Breast epithelium (tissue), 3 donors: ENCODE results near the gene SCN2B.
"Not testable (repeated sequence)": the region's sequence is repeated elsewhere in the genome, so short reads cannot be mapped to it uniquely, and the experiment has no call there.

Experiments used
- CTCF ChIP-seq, 3 donors: fragments of 450-650 bp; IDR thresholded peaks; one replicate each; pipeline ENCODE4 v1.5.1; 2016 to 2017; ENCODE audit warnings: antibody characterized with exemption in 3 of 3, mild to moderate bottlenecking in 3 of 3, moderate library complexity in 3 of 3
- POLR2A ChIP-seq: fragments of 450-650 bp; IDR thresholded peaks from one replicate; pipeline ENCODE4 v1.6.1; 2016; ENCODE audit warnings: antibody characterized with exemption, mild to moderate bottlenecking, moderate library complexity
- POLR2AphosphoS5 ChIP-seq, 3 donors: sonication (generic); formaldehyde crosslinking; IDR thresholded peaks; one replicate each; pipeline ENCODE4 v1.6.1; 2017; ENCODE audit warnings: antibody characterized with exemption in 3 of 3

DNA sequence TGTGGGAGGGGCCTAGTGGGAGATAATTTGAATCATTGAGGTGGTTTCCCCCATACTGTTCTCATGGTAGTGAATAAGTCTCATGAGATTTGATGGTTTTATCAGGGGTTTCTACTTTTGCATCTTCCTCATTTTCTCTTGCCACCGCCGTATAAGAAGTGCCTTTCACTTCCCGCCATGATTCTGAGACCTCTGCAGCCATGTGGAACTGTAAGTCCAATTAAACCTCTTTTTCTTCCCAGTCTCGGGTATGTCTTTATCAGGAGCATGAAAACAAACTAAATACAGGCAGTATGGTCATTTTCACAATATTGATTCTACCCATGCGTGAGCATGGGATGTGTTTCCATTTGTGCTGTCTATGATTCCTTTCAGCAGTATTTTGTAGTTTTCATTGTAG is 16.4 kb upstream of the SCN2B start:
- not testable (repeated sequence) for TF ChIP-seq CTCF (IDR thresholded peaks at IDR 0.05); POLR2AphosphoS5 (IDR thresholded peaks at IDR 0.05); POLR2A
